Parathyroid adenoma (tissue), 2 donors: ENCODE results near the gene SDR9C7.
"Not testable (repeated sequence)": the region's sequence is repeated elsewhere in the genome, so short reads cannot be mapped to it uniquely, and the experiment has no call there.

Experiments
- H2AFZ ChIP-seq: fragments of 300-600 bp; sonication (generic); one replicate; pipeline ENCODE4 v1.7.0; 2017; ENCODE audit warnings: antibody characterized with exemption, mild to moderate bottlenecking
- H3K27ac ChIP-seq: fragments of 300-600 bp; sonication (generic); one replicate; pipeline ENCODE4 v1.7.0; 2017
- H3K27me3 ChIP-seq: fragments of 300-600 bp; sonication (generic); one replicate; pipeline ENCODE4 v1.7.0; 2017; ENCODE audit warnings: low read length; ENCODE audit not compliant: control insufficient read depth, insufficient read depth
- H3K36me3 ChIP-seq: fragments of 300-600 bp; sonication (generic); one replicate; pipeline ENCODE4 v1.7.0; 2017; ENCODE audit warnings: low read length; ENCODE audit not compliant: control insufficient read depth, insufficient read depth
- H3K4me1 ChIP-seq: fragments of 300-600 bp; sonication (generic); one replicate; pipeline ENCODE4 v1.7.0; 2017; ENCODE audit warnings: control low read depth
- H3K4me2 ChIP-seq: fragments of 300-600 bp; sonication (generic); one replicate; pipeline ENCODE4 v1.7.0; 2017; ENCODE audit warnings: low read length
- H3K4me3 ChIP-seq: fragments of 300-600 bp; sonication (generic); one replicate; pipeline ENCODE4 v1.7.0; 2017; ENCODE audit warnings: low read depth, low read length
- H3K79me2 ChIP-seq: fragments of 300-600 bp; sonication (generic); one replicate; pipeline ENCODE4 v1.7.0; 2017; ENCODE audit warnings: control low read depth
- H3K9ac ChIP-seq: fragments of 300-600 bp; sonication (generic); one replicate; pipeline ENCODE4 v1.7.0; 2017; ENCODE audit warnings: mild to moderate bottlenecking
- H3K9me3 ChIP-seq: fragments of 300-600 bp; sonication (generic); one replicate; pipeline ENCODE4 v1.7.0; 2017; ENCODE audit warnings: low read length; ENCODE audit not compliant: control insufficient read depth
- TF ChIP-seq, protein P1 (sequence below): fragments of 300-600 bp; sonication (generic); IDR thresholded peaks from one replicate; pipeline ENCODE4 v1.7.0; 2017; ENCODE audit warnings: antibody characterized with exemption, mild to moderate bottlenecking
- donor health status: primary hyperparathyroidism.

SDR9C7 gene

DNA sequence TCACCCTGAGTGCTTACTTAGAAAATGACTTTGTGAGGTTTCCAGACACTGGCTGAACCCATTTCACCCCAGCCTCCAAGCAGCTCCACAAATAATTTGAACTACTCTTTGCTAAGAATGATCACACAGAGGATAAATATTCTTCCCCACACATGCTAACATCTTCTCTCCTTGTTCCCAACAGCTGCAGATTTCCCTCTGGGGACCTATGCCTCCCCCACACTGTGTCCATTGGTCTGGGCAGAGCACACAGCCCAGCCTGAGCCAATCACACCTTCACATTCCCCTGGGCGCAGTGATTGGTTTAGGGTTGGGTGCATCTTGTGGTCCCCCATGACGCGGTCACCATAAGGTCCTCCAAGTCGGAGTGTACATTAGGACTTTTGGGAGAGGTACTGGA lies 6.9 kb downstream of the SDR9C7 start:
- Histone ChIP-seq H3K4me3 (no peak overlapping the region), H3K27ac (no peak overlapping the region), H3K9me3 (no peaks in the 10 kb centered on the region), H3K36me3 (no peaks in the 10 kb centered on the region), H3K27me3 (no peaks in the 10 kb centered on the region), H2AFZ (no peak overlapping the region), H3K4me1 (peaks cover 10% of the 10 kb centered on the region), H3K4me2 (no peak overlapping the region), H3K9ac (no peak overlapping the region), H3K79me2 (no peaks in the 10 kb centered on the region)
- TF ChIP-seq, protein P1, sequence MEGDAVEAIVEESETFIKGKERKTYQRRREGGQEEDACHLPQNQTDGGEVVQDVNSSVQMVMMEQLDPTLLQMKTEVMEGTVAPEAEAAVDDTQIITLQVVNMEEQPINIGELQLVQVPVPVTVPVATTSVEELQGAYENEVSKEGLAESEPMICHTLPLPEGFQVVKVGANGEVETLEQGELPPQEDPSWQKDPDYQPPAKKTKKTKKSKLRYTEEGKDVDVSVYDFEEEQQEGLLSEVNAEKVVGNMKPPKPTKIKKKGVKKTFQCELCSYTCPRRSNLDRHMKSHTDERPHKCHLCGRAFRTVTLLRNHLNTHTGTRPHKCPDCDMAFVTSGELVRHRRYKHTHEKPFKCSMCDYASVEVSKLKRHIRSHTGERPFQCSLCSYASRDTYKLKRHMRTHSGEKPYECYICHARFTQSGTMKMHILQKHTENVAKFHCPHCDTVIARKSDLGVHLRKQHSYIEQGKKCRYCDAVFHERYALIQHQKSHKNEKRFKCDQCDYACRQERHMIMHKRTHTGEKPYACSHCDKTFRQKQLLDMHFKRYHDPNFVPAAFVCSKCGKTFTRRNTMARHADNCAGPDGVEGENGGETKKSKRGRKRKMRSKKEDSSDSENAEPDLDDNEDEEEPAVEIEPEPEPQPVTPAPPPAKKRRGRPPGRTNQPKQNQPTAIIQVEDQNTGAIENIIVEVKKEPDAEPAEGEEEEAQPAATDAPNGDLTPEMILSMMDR: no peak

GRCh38 chr12:56922031-56922430 lies 12.2 kb downstream of the SDR9C7 start:
- no peak overlapping the region for H3K27ac ChIP-seq
- TF ChIP-seq, protein P1: no peak
- H3K4me1 ChIP-seq: no peaks in the 10 kb centered on the region

GRCh38 chr12:56921346-56921745 lies 12.9 kb downstream of the SDR9C7 start:
- Histone ChIP-seq H2AFZ (no peak overlapping the region), H3K79me2 (no peaks in the 10 kb centered on the region), H3K4me2 (no peak overlapping the region), H3K4me1 (no peaks in the 10 kb centered on the region), H3K9me3 (no peaks in the 10 kb centered on the region), H3K9ac (no peak overlapping the region), H3K27me3 (no peaks in the 10 kb centered on the region), H3K36me3 (no peaks in the 10 kb centered on the region), H3K27ac (no peak overlapping the region), H3K4me3 (no peak overlapping the region)
- TF ChIP-seq, protein P1: no peak

More at GRCh38 chr12:56922031-56922430, 12.2 kb downstream of the SDR9C7 start:
- H3K79me2 ChIP-seq: no peaks in the 10 kb centered on the region
- no peak overlapping the region for H3K4me2 ChIP-seq
- H3K9me3 ChIP-seq: no peaks in the 10 kb centered on the region
- H3K36me3 ChIP-seq: no peaks in the 10 kb centered on the region
- no peak overlapping the region for H3K9ac ChIP-seq
- H3K4me3 ChIP-seq: no peak overlapping the region
- no peaks in the 10 kb centered on the region for H3K27me3 ChIP-seq
- H2AFZ ChIP-seq: no peak overlapping the region

- H3K4me3 ChIP-seq, H3K36me3 ChIP-seq, H3K9me3 ChIP-seq, H3K4me2 ChIP-seq, H3K4me1 ChIP-seq, H3K27me3 ChIP-seq, H3K9ac ChIP-seq, H3K79me2 ChIP-seq, H2AFZ ChIP-seq, H3K27ac ChIP-seq: not testable (repeated sequence)
These were observed 16.1 kb downstream of the SDR9C7 start for GRCh38 chr12:56918139-56918538.

DNA sequence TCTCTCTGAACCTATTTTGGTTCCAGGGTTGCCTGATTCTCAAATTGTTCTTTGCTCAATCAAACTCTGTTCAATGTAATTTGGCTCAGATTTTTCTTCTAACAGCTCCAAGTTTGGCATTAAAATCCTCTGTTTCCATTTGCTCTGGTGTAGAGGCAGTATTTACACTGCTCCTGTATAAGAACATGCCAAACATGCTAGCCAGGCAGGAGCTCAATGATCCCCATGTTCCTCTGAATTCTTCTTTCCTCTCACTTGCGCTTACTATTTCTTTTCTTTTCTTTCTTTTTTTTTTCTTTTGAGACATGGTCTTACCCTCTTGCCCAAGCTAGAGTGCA lies 17.2 kb downstream of the SDR9C7 start:
- Histone ChIP-seq H3K79me2 (no peaks in the 10 kb centered on the region), H3K36me3 (no peaks in the 10 kb centered on the region), H3K27ac (no peak overlapping the region), H2AFZ (no peak overlapping the region), H3K4me2 (no peak overlapping the region), H3K4me3 (no peak overlapping the region), H3K9ac (no peak overlapping the region), H3K9me3 (no peaks in the 10 kb centered on the region), H3K27me3 (no peaks in the 10 kb centered on the region), H3K4me1 (no peaks in the 10 kb centered on the region)
- TF ChIP-seq, protein P1: no peak
